ENCODE measurements around the gene GORASP1.

Gene GORASP1
- 18.8 to 38.1 (median 29.1) reads per million in 9 experiments for total RNA-seq

DNA sequence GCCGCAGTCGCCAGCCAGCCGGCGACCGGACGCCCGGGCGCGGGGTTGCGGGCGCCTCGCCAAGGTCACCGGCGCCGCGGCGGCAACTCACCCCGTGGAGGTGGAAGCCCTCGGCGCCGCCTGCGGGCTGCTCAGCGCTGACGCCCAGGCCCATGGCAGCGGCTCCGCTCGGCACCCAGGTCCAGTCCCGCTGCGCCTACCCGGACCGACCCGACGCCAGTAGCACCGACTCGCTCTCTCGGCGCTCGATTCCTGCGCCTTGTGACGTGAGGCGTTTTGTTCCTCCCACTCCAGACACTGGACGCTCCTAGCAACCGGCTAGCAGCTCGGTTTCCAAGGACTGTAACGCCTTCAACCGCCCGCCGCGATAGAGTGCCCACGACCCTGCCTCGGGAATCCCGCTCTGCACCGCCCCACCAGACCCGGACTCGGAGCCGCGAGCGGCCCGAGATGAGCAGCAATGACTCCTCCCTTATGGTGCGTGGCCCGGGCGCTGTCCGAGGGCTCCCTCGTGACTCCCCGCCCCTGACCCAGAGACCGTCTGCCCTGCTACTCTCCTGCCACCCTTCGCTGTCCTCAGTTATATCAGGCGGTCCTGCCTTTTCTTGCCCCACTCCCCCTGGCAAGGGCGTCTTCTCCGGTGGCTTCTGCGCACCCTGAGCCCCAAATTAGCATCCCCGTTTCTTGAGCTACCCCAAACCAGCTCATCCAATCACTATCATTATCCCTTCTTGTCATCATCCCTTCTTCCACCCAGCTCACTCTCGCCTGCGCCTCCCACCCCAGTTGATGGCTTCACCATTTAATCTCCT lies at the start of gene GORASP1, which contains the start of gene TTC21A:
Gene GORASP1, minus strand, starts transcription at position 240 of the 812 bp plus-strand sequence. Its CDS starts 86 bp downstream, at position 154.
Gene TTC21A, plus strand, starts transcription at position 293 of the 812 bp plus-strand sequence. Its CDS starts 158 bp downstream, at position 451.
- peak within 1 kb of the TSS; percentile 91 to 95 for H3K27ac Mint-ChIP-seq
- H3K4me1 Mint-ChIP-seq (ENCODE audit: low read depth in 2 of 2), result peaks cover 52 to 53% of the 10 kb centered on the region in 2 donors
- H3K27me3 Mint-ChIP-seq, result no peaks in the 10 kb centered on the region
- peaks cover 6% of the 10 kb centered on the region for H3K36me3 Mint-ChIP-seq (ENCODE audit: insufficient read depth)
- no peaks in the 10 kb centered on the region for H3K9me3 Mint-ChIP-seq
- DNase-seq, result peak; percentile 42 to 51 (median 47)
- H3K4me3 Mint-ChIP-seq, result peak within 1 kb of the TSS; percentile 93 to 97
- ATAC-seq (replicated peaks), result peak; percentile 67

DNA sequence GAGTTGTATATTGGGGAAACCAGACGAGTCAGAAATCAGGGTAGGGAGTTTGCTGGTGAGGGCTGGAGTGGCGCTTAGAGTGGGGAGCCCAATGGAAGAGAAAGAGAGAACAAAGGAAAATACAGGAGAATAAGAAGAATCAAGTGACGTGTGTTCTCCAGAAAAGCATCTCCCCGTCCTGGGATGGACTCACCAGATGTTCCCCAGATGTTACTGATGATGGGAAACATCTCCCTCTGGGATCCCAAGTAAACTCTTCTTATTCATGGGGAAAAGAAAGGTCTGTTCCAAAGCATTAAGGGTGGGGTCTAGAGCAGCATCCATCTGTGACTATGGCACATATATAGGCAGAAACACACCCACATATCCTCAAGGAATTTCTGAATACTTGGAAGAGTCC lies 49.0 kb upstream of the GORASP1 start:
- DNase-seq (no peak), ATAC-seq (replicated peaks) (no peak)
- Mint-ChIP-seq H3K36me3 (ENCODE audit: insufficient read depth) (peaks cover 27% of the 10 kb centered on the region), H3K4me3 (no peak overlapping the region), H3K27ac (no peak overlapping the region), H3K9me3 (no peaks in the 10 kb centered on the region), H3K27me3 (no peaks in the 10 kb centered on the region), H3K4me1 (ENCODE audit: low read depth in 2 of 2) (peaks cover 13 to 16% of the 10 kb centered on the region in 2 donors)

DNA sequence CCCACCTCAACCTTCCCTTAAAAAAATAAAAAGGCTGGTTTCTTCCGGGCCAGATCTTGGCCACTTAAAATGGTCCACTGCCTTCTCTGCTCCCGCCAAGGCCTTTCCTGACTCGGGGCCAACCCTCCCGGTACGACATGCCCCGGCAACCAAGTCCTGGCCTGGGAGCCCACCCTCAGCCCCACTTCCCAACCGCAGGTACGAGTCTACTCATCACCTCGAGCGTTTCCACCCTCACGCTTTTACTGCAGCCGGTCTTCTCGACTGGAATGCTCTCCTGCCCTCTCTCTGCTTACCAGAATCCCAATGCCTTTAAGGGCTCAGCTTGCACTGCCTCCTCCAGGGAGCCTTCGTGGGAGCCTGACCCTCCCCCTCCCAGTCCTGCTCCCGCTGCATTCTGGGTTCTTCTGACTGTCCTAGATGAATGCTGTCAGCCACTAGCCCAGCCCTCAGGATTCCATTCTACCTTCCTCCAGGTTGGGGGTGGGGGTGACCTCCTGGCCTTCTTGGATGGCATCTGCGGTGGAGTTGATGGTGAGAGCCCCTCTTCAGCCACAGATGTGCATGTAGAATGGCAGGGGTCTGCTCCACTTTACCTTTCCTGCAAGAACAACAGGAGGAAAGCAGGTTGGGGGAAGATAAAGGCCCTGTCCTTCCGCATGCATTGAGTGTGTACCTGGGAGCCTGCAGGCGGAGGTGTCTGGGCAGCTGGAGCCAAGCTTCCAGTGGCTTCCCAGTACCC lies 47.0 kb upstream of the GORASP1 start:
- H3K9me3 Mint-ChIP-seq, result no peaks in the 10 kb centered on the region
- peak overlapping the region; percentile 93 to 95 for H3K27ac Mint-ChIP-seq
- H3K4me1 Mint-ChIP-seq (ENCODE audit: low read depth in 2 of 2), result peaks cover 29 to 35% of the 10 kb centered on the region in 2 donors
- no peak for DNase-seq
- H3K27me3 Mint-ChIP-seq, result no peaks in the 10 kb centered on the region
- peak overlapping the region; percentile 73 to 86 for H3K4me3 Mint-ChIP-seq
- no peak for ATAC-seq (replicated peaks)
- peaks cover 46% of the 10 kb centered on the region for H3K36me3 Mint-ChIP-seq (ENCODE audit: insufficient read depth)

DNA sequence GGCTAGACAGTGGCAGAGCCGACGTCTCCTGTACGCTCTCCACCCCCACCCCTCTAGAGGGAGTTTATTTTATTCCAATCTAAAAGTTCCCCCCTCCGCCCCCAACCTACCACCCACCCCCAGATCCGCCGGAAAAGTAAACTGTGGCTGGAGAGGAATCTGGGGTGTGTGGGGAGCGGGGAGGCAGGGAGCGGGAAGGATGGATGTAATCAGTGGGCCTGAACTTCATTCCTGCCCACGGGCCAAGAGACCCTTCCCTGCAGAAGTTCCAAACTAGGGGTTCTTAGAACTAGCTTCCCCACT lies 46.5 kb upstream of the GORASP1 start:
- Mint-ChIP-seq H3K36me3 (ENCODE audit: insufficient read depth) (peaks cover 51% of the 10 kb centered on the region), H3K9me3 (no peaks in the 10 kb centered on the region), H3K27ac (peak overlapping the region; percentile 93 to 95), H3K4me3 (peak overlapping the region; percentile 73 to 86), H3K4me1 (ENCODE audit: low read depth in 2 of 2) (peaks cover 34 to 40% of the 10 kb centered on the region in 2 donors), H3K27me3 (no peaks in the 10 kb centered on the region)
- no peak for DNase-seq
- ATAC-seq (replicated peaks), result no peak

DNA sequence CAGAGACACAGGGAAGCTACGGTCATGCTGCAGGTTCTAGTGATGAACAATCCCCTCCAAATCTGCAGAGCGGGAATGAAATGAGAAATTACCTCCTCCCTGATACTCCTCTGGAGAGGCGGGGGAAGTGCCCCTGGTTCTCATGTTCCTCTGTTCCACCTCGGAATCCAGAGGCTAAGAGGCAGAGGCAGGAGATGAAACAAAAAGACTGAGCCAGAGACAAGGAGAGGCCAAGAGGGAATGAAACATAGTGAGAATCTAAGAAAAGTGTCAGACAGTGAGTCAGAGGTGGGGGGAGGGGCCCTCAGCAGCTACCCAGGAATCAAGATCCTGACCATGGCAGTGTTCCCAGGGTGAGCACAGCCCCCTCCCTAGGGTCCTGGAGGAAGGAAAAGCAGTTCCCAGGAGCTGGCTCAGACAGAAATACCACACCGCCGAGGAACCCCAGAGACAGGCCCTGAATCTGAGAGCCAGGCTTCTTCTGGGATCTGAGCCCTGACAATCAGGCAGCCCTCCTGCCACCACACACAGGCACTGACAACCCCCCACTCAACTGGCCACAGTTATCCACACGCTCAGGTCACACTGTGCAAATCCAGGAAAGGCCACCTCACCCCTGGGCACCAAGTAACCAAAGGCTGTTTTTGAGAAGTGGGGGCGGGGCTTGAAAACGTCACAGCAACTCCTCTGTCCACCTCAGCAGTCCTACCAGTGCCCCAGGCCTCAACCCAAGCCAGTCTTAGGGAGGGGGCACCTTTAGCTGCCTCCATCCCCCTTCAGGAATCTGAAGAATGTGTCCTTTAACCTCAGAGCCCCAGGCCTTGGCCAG lies 43.6 kb upstream of the GORASP1 start:
- H3K27me3 Mint-ChIP-seq, result no peaks in the 10 kb centered on the region
- no peak for ATAC-seq (replicated peaks)
- peaks cover 80% of the 10 kb centered on the region for H3K36me3 Mint-ChIP-seq (ENCODE audit: insufficient read depth)

DNA sequence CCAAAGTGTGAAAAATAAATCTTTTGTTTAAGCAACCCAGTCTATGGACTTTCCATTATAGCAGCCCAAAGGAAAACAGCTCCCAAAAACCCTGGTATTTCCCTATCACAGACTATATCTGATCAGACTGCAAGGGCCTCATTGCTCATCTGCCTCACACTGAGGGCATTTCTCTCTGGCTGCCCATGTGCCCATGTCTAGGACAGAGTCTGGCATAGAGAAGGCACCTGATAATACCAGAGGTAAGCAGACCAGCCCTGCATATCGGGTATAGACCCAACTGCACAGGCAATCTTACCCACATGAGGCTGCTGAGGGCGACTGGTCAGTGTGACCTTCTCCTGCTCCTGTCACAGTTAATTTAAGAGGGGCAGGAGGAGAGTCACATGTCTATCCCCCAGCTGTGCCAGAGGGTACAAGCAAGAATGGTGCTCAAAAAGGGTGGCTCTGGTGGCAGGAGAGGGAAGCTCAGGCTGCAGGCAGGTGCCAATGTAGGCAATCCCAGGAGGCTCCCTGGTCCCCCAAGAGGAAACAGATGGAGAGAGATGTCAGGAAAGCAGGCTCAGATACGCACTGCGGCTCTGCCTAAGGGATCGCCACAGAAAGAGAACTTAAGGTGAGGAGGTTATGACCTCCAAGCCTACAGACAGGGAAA lies 42.8 kb upstream of the GORASP1 start:
- Mint-ChIP-seq H3K27me3 (no peaks in the 10 kb centered on the region), H3K27ac (peak overlapping the region; percentile 94 to 98), H3K9me3 (no peaks in the 10 kb centered on the region), H3K4me1 (ENCODE audit: low read depth in 2 of 2) (peaks cover 65 to 71% of the 10 kb centered on the region in 2 donors), H3K36me3 (ENCODE audit: insufficient read depth) (peaks cover 88% of the 10 kb centered on the region), H3K4me3 (peak overlapping the region; percentile 85 to 90)
- DNase-seq (peak in 1 of 3 experiments; percentile 15), ATAC-seq (replicated peaks) (no peak)

More for the DNA sequence above, 43.6 kb upstream of the GORASP1 start:
- Mint-ChIP-seq H3K4me1 (ENCODE audit: low read depth in 2 of 2) (peaks cover 62 to 68% of the 10 kb centered on the region in 2 donors), H3K4me3 (peak overlapping the region; percentile 85 to 90), H3K9me3 (no peaks in the 10 kb centered on the region), H3K27ac (peak overlapping the region; percentile 94 to 98)
- peak in 1 of 3 experiments; percentile 57 for DNase-seq

DNA sequence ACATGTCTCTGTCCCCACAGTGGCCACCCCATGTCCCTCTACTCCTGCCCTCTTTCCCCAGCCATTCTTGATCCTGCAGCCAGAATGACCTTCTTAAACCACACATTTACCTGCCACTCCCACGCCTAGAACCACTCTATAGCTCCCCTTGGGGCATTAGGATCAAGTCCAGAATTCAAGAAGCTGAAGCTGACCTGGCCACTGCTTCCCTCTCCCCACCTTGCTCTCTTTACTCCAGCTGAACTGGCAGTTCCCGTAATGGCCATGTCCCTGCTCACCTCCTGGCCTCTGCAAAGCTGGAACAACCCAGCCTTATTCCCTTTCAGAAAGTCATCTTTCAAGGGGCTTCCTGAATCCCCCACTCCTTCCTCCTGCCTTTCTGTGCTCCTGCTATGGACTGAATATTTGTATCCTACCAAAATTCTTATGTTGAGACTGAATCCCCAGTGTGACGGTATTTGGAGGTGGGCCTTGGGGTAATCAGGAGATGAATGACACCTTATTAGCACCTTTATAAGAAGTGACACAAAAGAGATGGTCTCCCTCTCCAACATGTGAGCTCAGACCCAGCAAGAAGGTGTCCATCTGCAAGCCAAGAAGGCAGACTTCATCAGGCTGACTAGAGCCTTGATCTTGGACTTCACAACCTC lies 42.2 kb upstream of the GORASP1 start:
- no peak for ATAC-seq (replicated peaks)
- peak overlapping the region; percentile 85 to 90 for H3K4me3 Mint-ChIP-seq

DNA sequence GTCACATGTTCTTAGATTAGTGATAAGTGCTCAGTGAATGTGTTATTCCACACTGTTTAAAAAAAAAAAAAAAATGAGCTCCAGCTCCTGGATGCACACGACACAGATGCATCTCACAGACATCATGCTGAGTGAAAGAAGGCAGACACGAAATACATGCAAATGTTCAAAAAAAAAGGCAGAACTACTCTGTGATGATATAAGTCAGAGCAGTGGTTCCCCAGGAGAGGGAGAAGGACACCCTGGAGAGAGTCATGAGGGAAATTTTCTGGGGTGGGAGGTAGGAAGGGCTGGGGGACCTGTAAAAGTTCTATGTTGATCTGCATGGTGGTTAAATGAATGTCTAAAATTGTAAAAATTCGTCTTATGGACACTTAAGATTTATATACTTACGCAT lies 41.6 kb upstream of the GORASP1 start:
- Mint-ChIP-seq H3K4me3 (peak overlapping the region; percentile 85 to 90), H3K9me3 (no peaks in the 10 kb centered on the region), H3K27ac (peak overlapping the region; percentile 94 to 95), H3K36me3 (ENCODE audit: insufficient read depth) (peaks cover 92% of the 10 kb centered on the region), H3K4me1 (ENCODE audit: low read depth in 2 of 2) (peaks cover 65 to 71% of the 10 kb centered on the region in 2 donors), H3K27me3 (no peaks in the 10 kb centered on the region)
- ATAC-seq (replicated peaks) (no peak), DNase-seq (no peak)

More for the DNA sequence above, 42.2 kb upstream of the GORASP1 start:
- DNase-seq, result no peak
- Mint-ChIP-seq H3K4me1 (ENCODE audit: low read depth in 2 of 2) (peaks cover 65 to 71% of the 10 kb centered on the region in 2 donors), H3K9me3 (no peaks in the 10 kb centered on the region), H3K36me3 (ENCODE audit: insufficient read depth) (peaks cover 92% of the 10 kb centered on the region), H3K27me3 (no peaks in the 10 kb centered on the region), H3K27ac (peak overlapping the region; percentile 94 to 98)

DNA sequence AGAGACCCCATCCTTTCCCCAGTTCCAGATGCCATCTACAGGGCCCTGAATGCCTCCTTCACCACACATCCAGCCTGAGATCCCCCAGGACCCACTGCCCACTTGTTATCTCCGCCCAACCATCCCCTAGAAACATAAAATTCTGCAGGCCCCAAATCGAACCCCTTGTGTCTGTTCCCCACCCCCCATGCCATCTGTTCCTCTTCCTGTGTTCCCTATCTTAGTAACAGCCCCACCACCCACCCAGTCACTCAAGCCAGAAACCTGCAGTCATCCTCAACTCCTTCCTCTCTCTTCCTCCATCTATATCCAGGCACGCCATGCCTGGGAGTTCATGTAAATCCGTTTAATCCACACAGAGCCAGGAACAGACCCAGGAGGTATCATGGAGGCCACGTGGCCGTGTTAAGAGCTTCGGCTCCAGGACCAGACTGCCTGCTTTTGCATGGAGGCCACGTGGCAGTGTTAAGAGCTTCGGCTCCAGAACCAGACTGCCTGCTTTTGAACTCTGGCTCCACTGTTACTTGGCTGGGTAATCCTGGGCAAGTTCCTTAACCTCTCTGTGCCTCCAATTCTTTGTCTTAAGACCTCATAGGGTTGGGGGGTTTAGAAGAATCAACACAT lies 41.1 kb upstream of the GORASP1 start:
- H3K36me3 Mint-ChIP-seq (ENCODE audit: insufficient read depth), result peaks cover 94% of the 10 kb centered on the region
- ATAC-seq (replicated peaks), result no peak

DNA sequence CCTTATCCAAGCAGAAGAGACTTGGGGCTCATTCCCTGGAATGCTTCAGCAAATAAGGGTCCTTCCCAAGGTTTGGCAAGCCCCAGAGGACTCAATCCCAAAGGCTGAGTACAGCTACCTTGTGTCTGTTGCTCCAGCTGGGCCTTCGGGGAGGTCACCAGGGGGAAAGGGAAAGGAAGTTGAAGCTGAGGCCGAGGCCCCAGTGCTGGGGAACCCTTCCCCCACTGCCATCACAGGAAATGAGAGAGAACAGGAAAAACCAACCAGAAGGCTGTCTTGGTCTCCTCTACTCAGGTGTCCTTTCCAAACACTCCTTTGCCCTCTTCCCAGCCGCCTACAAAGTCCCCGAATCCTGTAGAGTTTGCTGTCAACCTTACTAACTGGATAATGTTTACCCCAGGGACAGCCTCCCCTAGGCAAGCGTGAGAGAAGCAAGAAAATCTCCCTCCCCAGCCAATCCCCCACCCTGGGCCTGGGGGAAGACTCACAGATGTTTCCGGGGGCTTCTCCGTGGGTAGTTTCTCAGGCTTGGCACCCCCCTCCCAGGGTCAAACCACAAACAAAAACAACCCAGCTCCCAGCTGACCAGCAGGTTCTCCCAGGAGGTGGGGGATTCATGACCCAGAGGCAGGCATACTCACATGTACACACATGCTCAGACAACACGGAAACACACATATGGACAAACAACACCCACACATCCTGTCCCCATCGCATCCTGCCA lies 40.4 kb upstream of the GORASP1 start:
- peak; percentile 4 for ATAC-seq (replicated peaks)
- no peaks in the 10 kb centered on the region for H3K27me3 Mint-ChIP-seq
- peak overlapping the region; percentile 85 to 90 for H3K4me3 Mint-ChIP-seq
- peak overlapping the region; percentile 94 to 95 for H3K27ac Mint-ChIP-seq
- H3K36me3 Mint-ChIP-seq (ENCODE audit: insufficient read depth), result peaks cover 99% of the 10 kb centered on the region
- DNase-seq, result peak in 1 of 3 experiments; percentile 24
- H3K4me1 Mint-ChIP-seq (ENCODE audit: low read depth in 2 of 2), result peaks cover 65 to 72% of the 10 kb centered on the region in 2 donors
- H3K9me3 Mint-ChIP-seq, result no peaks in the 10 kb centered on the region

More for the DNA sequence above, 41.1 kb upstream of the GORASP1 start:
- peak in 1 of 3 experiments; percentile 14 for DNase-seq
- H3K9me3 Mint-ChIP-seq, result no peaks in the 10 kb centered on the region
- H3K4me3 Mint-ChIP-seq, result peak overlapping the region; percentile 85 to 90
- H3K27me3 Mint-ChIP-seq, result no peaks in the 10 kb centered on the region
- H3K4me1 Mint-ChIP-seq (ENCODE audit: low read depth in 2 of 2), result peaks cover 65 to 71% of the 10 kb centered on the region in 2 donors
- peak overlapping the region; percentile 94 to 95 for H3K27ac Mint-ChIP-seq

Data from effector memory CD8-positive, alpha-beta T cell (primary cell).